ENCODE measurements around the gene NFIX. TPM values are rescaled to one million over a fixed set of nuclear protein-coding genes. Genes with fewer than 3 reads are reported as not detected.

Gene NFIX
- total and polyA plus RNA-seq, 2 donors (not counting 1 experiment from before 2014, with no cell fraction given) = 0.69 to 5.6 TPM

DNA sequence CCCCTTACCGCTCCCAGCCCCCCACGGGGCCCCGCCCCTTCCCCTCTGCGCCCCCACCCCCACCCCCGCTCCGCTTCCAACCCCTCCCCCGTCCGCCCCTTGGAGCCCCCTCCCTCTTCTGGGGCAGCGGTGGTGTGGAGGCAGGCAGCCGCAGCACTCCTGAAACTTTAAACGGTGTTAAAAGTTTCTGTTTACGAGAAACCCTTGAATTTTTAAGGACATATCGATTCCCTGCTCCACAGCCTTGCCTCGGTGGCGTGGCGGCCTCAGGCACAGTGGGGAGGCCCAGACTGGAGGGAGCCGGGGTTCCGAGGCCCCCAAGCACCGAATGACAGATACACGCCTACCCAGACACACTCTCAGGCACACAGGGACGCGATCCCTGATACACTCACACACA is 4.8 kb upstream of the NFIX start:
- CTCF ChIA-PET = no interaction called here

DNA sequence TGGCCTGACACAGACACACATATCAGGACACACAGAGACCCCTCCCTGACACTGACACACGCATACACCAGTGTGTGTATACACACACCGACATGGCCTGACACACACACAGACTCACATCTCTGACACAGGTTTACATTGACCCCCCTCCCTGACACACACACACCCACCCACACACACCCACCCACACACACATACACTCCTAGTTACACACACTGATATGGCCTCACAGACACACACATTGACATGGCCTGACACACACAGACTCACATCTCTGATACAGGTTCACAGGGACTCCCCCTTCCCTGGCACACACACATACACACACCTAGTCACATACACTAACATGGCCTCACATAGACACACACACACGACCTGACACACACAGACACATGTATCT is 4.4 kb upstream of the NFIX start:
- intact Hi-C loops (cut with micrococcal nuclease) = loop anchor here (5.0 kb wide), 1 partner anchor 1224 kb away; the partner anchor contains the start of gene ZNF441
- H3K4me1 Mint-ChIP-seq = peaks cover 8% of the 10 kb centered on the region
- Histone ChIP-seq H3K36me3 (replicated peaks in 1 of 2; ENCODE audit: control extremely low read depth in 1 of 2, control insufficient read depth in 1 of 2, extremely low read depth in 1 of 2, insufficient read depth in 2 of 2, low read length in 1 of 2) (no peaks in the 10 kb centered on the region), H4K20me1 (ENCODE audit: control insufficient read depth, insufficient read depth, low read length, poor library complexity, severe bottlenecking) (no peaks in the 10 kb centered on the region), H3K9ac (ENCODE audit: low read length) (no peak overlapping the region), H3K4me3 (ENCODE audit: control extremely low read depth in 1 of 5, extremely low read depth in 1 of 5, insufficient read depth in 1 of 5, low read depth in 2 of 5, low read length in 4 of 5) (no peak overlapping the region), H3K4me1 (ENCODE audit: control insufficient read depth in 2 of 2, insufficient read depth in 2 of 2, low read length in 2 of 2) (peaks cover 6% of the 10 kb centered on the region in 2 donors), H3K79me2 (ENCODE audit: control insufficient read depth, insufficient read depth, low read length) (no peaks in the 10 kb centered on the region), H2AFZ (ENCODE audit: insufficient read depth, low read depth, low read length, poor library complexity, severe bottlenecking) (no peak overlapping the region), H3K27me3 (replicated peaks in 1 of 4; ENCODE audit: control extremely low read depth in 1 of 4, control insufficient read depth in 3 of 4, insufficient read depth in 4 of 4, low read length in 3 of 4) (peaks cover 0 to 13% (median 4%) of the 10 kb centered on the region in 4 experiments), H3K27ac (ENCODE audit: low read length in 2 of 2) (no peak overlapping the region), H3K9me3 (ENCODE audit: control extremely low read depth in 1 of 3, control insufficient read depth in 2 of 3, insufficient read depth in 1 of 3, low read length in 2 of 3) (no peaks in the 10 kb centered on the region), H3K4me2 (replicated peaks; ENCODE audit: low read depth, low read length, poor library complexity, severe bottlenecking) (no peak overlapping the region)
- ChIA-PET POLR2A (no interaction called here), CTCF (no interaction called here)
- no peaks in the 10 kb centered on the region for H3K9me3 Mint-ChIP-seq (ENCODE audit: insufficient read depth)
- TF ChIP-seq EZH2 (IDR thresholded peaks at IDR 0.05; ENCODE audit: borderline replicate concordance, insufficient read depth, low read depth, low read length, poor library complexity, severe bottlenecking) = no peak
- TF ChIP-seq, protein P1, sequence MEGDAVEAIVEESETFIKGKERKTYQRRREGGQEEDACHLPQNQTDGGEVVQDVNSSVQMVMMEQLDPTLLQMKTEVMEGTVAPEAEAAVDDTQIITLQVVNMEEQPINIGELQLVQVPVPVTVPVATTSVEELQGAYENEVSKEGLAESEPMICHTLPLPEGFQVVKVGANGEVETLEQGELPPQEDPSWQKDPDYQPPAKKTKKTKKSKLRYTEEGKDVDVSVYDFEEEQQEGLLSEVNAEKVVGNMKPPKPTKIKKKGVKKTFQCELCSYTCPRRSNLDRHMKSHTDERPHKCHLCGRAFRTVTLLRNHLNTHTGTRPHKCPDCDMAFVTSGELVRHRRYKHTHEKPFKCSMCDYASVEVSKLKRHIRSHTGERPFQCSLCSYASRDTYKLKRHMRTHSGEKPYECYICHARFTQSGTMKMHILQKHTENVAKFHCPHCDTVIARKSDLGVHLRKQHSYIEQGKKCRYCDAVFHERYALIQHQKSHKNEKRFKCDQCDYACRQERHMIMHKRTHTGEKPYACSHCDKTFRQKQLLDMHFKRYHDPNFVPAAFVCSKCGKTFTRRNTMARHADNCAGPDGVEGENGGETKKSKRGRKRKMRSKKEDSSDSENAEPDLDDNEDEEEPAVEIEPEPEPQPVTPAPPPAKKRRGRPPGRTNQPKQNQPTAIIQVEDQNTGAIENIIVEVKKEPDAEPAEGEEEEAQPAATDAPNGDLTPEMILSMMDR (IDR thresholded peaks at IDR 0.05) = no peak
- WGBS (ENCODE audit: insufficient coverage) = 83% methylated on average over 3 of the region's 3 CpGs
- H3K4me3 Mint-ChIP-seq = no peak overlapping the region
- peaks cover 13% of the 10 kb centered on the region for H3K27me3 Mint-ChIP-seq
- no peak for DNase-seq
- H3K27ac Mint-ChIP-seq = no peak overlapping the region
- ATAC-seq (ENCODE audit: low read depth) = no peak

More for the DNA sequence above, 4.8 kb upstream of the NFIX start:
- Histone ChIP-seq H3K9me3 (ENCODE audit: control extremely low read depth in 1 of 3, control insufficient read depth in 2 of 3, insufficient read depth in 1 of 3, low read length in 2 of 3) (no peaks in the 10 kb centered on the region), H3K36me3 (replicated peaks in 1 of 2; ENCODE audit: control extremely low read depth in 1 of 2, control insufficient read depth in 1 of 2, extremely low read depth in 1 of 2, insufficient read depth in 2 of 2, low read length in 1 of 2) (no peaks in the 10 kb centered on the region), H3K4me3 (ENCODE audit: control extremely low read depth in 1 of 5, extremely low read depth in 1 of 5, insufficient read depth in 1 of 5, low read depth in 2 of 5, low read length in 4 of 5) (no peak overlapping the region), H3K27ac (ENCODE audit: low read length in 2 of 2) (no peak overlapping the region), H3K4me2 (replicated peaks; ENCODE audit: low read depth, low read length, poor library complexity, severe bottlenecking) (no peak overlapping the region), H3K9ac (ENCODE audit: low read length) (no peak overlapping the region), H3K79me2 (ENCODE audit: control insufficient read depth, insufficient read depth, low read length) (no peaks in the 10 kb centered on the region), H3K4me1 (ENCODE audit: control insufficient read depth in 2 of 2, insufficient read depth in 2 of 2, low read length in 2 of 2) (peaks cover 6 to 10% of the 10 kb centered on the region in 2 donors), H4K20me1 (ENCODE audit: control insufficient read depth, insufficient read depth, low read length, poor library complexity, severe bottlenecking) (no peaks in the 10 kb centered on the region), H3K27me3 (replicated peaks in 1 of 4; ENCODE audit: control extremely low read depth in 1 of 4, control insufficient read depth in 3 of 4, insufficient read depth in 4 of 4, low read length in 3 of 4) (peaks cover 0 to 13% (median 4%) of the 10 kb centered on the region in 4 experiments), H2AFZ (ENCODE audit: insufficient read depth, low read depth, low read length, poor library complexity, severe bottlenecking) (no peak overlapping the region)
- TF ChIP-seq, protein P1 (IDR thresholded peaks at IDR 0.05) = no peak
- TF ChIP-seq EZH2 (IDR thresholded peaks at IDR 0.05; ENCODE audit: borderline replicate concordance, insufficient read depth, low read depth, low read length, poor library complexity, severe bottlenecking) = no peak
- Mint-ChIP-seq H3K27ac (no peak overlapping the region), H3K9me3 (ENCODE audit: insufficient read depth) (no peaks in the 10 kb centered on the region), H3K4me1 (peaks cover 11% of the 10 kb centered on the region), H3K27me3 (peaks cover 13% of the 10 kb centered on the region), H3K4me3 (no peak overlapping the region)
- intact Hi-C loops (cut with micrococcal nuclease) = loop anchor here (5.0 kb wide), 1 partner anchor 1223 kb away; the partner anchor contains the start of gene ZNF441
- POLR2A ChIA-PET = no interaction called here
- no peak for DNase-seq
- ATAC-seq (ENCODE audit: low read depth) = no peak
- 87% methylated on average over 11 of the region's 22 CpGs for WGBS (ENCODE audit: insufficient coverage)
